OCI-LY7 (cell line): ENCODE measurements around the gene CNIH2. TPM values are rescaled to one million over a fixed set of nuclear protein-coding genes. Genes with fewer than 3 reads are reported as not detected.

Experiments used
- BruUV-seq: library from RNA; stranded (reverse); fragments of 400-500 nt; replicated peaks from 2 replicates; lab custom pipeline; 2021; lab: Mats Ljungman, UMichigan
- CTCF ChIA-PET: fragments of 300-600 bp; sonication (Branson Sonifier 250); formaldehyde crosslinking; loops from one replicate; lab custom pipeline; 2022; ENCODE audit warnings: antibody characterized with exemption; ENCODE audit not compliant: unreplicated experiment; lab: Charles Lee
- POLR2A ChIA-PET: fragments of 300-600 bp; sonication (Branson Sonifier 250); formaldehyde crosslinking; loops from one replicate; lab custom pipeline; 2022; ENCODE audit warnings: antibody characterized with exemption; lab: Charles Lee
- DNase-seq: peaks from one replicate; pipeline ENCODE4 v3.0.0-alpha.2; 2015; ENCODE audit warnings: low spot score
- H2AFZ ChIP-seq: fragments of 200-600 bp; sonication (generic), shearing (Covaris generic); 2 replicates; pipeline ENCODE4 v1.6.1; 2014; ENCODE audit warnings: mild to moderate bottlenecking, antibody characterized with exemption, low read length, moderate library complexity
- H3K27ac ChIP-seq: fragments of 200-600 bp; sonication (generic); 2 replicates; pipeline ENCODE4 v1.5.1; 2014; ENCODE audit warnings: mixed run types, low read depth, mild to moderate bottlenecking, moderate library complexity, low read length, inconsistent platforms; ENCODE audit not compliant: poor library complexity, severe bottlenecking
- H3K36me3 ChIP-seq: fragments of 200-600 bp; sonication (generic); 2 replicates; pipeline ENCODE4 v1.6.1; 2014; ENCODE audit warnings: mild to moderate bottlenecking, antibody characterized with exemption, low read length, moderate library complexity, mixed read lengths; ENCODE audit not compliant: insufficient read depth
- H3K4me1 ChIP-seq: fragments of 200-600 bp; sonication (generic); 2 replicates; pipeline ENCODE4 v1.5.1; 2014; ENCODE audit warnings: mild to moderate bottlenecking, low read length; ENCODE audit not compliant: insufficient read depth, poor library complexity, severe bottlenecking
- H3K4me2 ChIP-seq: fragments of 200-600 bp; sonication (generic); 2 replicates; pipeline ENCODE4 v1.6.1; 2014; ENCODE audit warnings: mild to moderate bottlenecking, low read length
- H3K4me3 ChIP-seq: fragments of 200-600 bp; sonication (generic); 2 replicates; pipeline ENCODE4 v1.5.1; 2014; ENCODE audit warnings: mild to moderate bottlenecking, low read depth, low read length; ENCODE audit not compliant: poor library complexity, severe bottlenecking
- H3K79me2 ChIP-seq: fragments of 200-600 bp; sonication (generic); 2 replicates; pipeline ENCODE4 v1.6.1; 2016; ENCODE audit warnings: low read depth, mild to moderate bottlenecking, low read length, moderate library complexity, mixed read lengths; ENCODE audit not compliant: insufficient read depth
- H3K9me2 ChIP-seq: fragments of 200-600 bp; sonication (generic); 2 replicates; pipeline ENCODE4 v1.6.1; 2016; ENCODE audit warnings: mild to moderate bottlenecking, low read length, mixed read lengths; ENCODE audit not compliant: insufficient read depth
- H3K9me3 ChIP-seq: fragments of 200-600 bp; sonication (generic); 2 replicates; pipeline ENCODE4 v1.6.1; 2014; ENCODE audit warnings: mild to moderate bottlenecking, mixed run types, low read length, mixed read lengths
- H4K20me1 ChIP-seq: fragments of 200-600 bp; sonication (generic); 2 replicates; pipeline ENCODE4 v1.6.1; 2014; ENCODE audit warnings: mild to moderate bottlenecking, antibody characterized with exemption, low read length, moderate library complexity, mixed read lengths; ENCODE audit not compliant: insufficient read depth
- CTCF ChIP-seq: fragments of 200-600 bp; sonication (generic); conservative IDR thresholded peaks from 2 replicates; pipeline ENCODE4 v1.5.1; 2014; ENCODE audit warnings: mild to moderate bottlenecking, antibody characterized with exemption, low read length, moderate library complexity, mixed read lengths
- EZH2phosphoT487 ChIP-seq: fragments of 200-600 bp; sonication (generic); IDR thresholded peaks from 2 replicates; pipeline ENCODE4 v1.6.1; 2018; ENCODE audit warnings: low read depth, borderline replicate concordance, mild to moderate bottlenecking, mixed run types, antibody characterized with exemption, low read length, moderate library complexity, mixed read lengths
- intact Hi-C: fragments of 100-400 bp; cut with micrococcal nuclease; formaldehyde crosslinking; loops from one replicate; pipeline ENCODE4 v1.10.0; 2022; ENCODE audit not compliant: unreplicated experiment
- total RNA-seq, 2 experiments: library from RNA; depleted of rRNA in 1 of 2; stranded (reverse); fragments of >200 nt in 1 of 2; shearing (Covaris generic) in 1 of 2; gene quantifications; 2 replicates each; pipeline ENCODE4 v1.2.3, GENCODE V29; 2014 to 2022

CNIH2 gene
- total RNA-seq, 2 experiments from 2014 or later = 0.60 to 2.7 TPM

- Histone ChIP-seq H4K20me1 (no peaks in the 10 kb centered on the region), H3K4me1 (peaks cover 46% of the 10 kb centered on the region), H3K9me3 (no peaks in the 10 kb centered on the region), H3K27ac (peak overlapping the region; percentile 45), H2AFZ (peak overlapping the region; percentile 96), H3K4me3 (peak overlapping the region; percentile 51), H3K4me2 (peak overlapping the region; percentile 75), H3K36me3 (no peaks in the 10 kb centered on the region), H3K9me2 (no peaks in the 10 kb centered on the region), H3K79me2 (no peaks in the 10 kb centered on the region)
- DNase-seq = peak; percentile 88
- intact Hi-C loops = loop anchor here (1.0 to 2.0 kb wide), 2 partner anchors 16 to 40 kb away; partner anchors contain the start of gene YIF1A
- CTCF ChIA-PET = interaction anchor here (0.6 to 0.9 kb wide), 2 partner anchors 9 to 16 kb away, joined by 3 to 4 read pairs; no protein-coding TSS in a partner anchor
- no TSS peak for BruUV-seq
- POLR2A ChIA-PET = interaction anchor here (2.2 kb wide), 1 partner anchor 16 kb away, joined by 7 read pairs; no protein-coding TSS in a partner anchor
- TF ChIP-seq CTCF (peak; percentile 91), EZH2phosphoT487 (no peak)
Measured at GRCh38 chr11:66328302-66329144, 50.5 kb downstream of the CNIH2 start.

- Histone ChIP-seq H4K20me1 (no peaks in the 10 kb centered on the region), H3K27ac (no peak overlapping the region), H3K36me3 (no peaks in the 10 kb centered on the region), H3K4me2 (no peak overlapping the region), H3K4me1 (peaks cover 46% of the 10 kb centered on the region), H3K79me2 (no peaks in the 10 kb centered on the region), H3K9me2 (no peaks in the 10 kb centered on the region), H3K9me3 (no peaks in the 10 kb centered on the region), H2AFZ (no peak overlapping the region; the same call in 1 of the 2 replicates), H3K4me3 (no peak overlapping the region)
- ChIA-PET CTCF (interaction anchor here (0.6 to 0.9 kb wide), 2 partner anchors 9 to 17 kb away, joined by 3 to 4 read pairs; no protein-coding TSS in a partner anchor), POLR2A (interaction anchor here (2.2 kb wide), 1 partner anchor 17 kb away, joined by 7 read pairs; no protein-coding TSS in a partner anchor)
- TF ChIP-seq CTCF (no peak), EZH2phosphoT487 (no peak)
- no TSS peak for BruUV-seq
- intact Hi-C loops = loop anchor here (2.0 kb wide), 1 partner anchor 40 kb away; the partner anchor contains the start of gene YIF1A
- no peak for DNase-seq
Measured at GRCh38 chr11:66329165-66329673, 51.2 kb downstream of the CNIH2 start.
